SH-SY5Y (cell line): ENCODE results near the gene TCF15.

ENCODE experiments used
- GATA2 ChIP-seq: IDR thresholded peaks from 2 replicates; pipeline ENCODE4 v1.6.1; 2011; ENCODE audit warnings: mild to moderate bottlenecking, low read depth, low read length
- GATA3 ChIP-seq: IDR thresholded peaks from 2 replicates; pipeline ENCODE4 v1.6.1; 2011; ENCODE audit warnings: low read depth, mild to moderate bottlenecking, low read length, moderate library complexity

GRCh38 chr20:642398-643174 is 32.5 kb upstream of the TCF15 start:
- TF ChIP-seq GATA2 (no peak), GATA3 (no peak)
